ENCODE data around the gene BRDT. TPM values are rescaled to one million over a fixed set of nuclear protein-coding genes. Genes with fewer than 3 reads are reported as not detected.

Gene BRDT
- total and polyA plus RNA-seq, 5 donors from 2014 or later = not detected

DNA sequence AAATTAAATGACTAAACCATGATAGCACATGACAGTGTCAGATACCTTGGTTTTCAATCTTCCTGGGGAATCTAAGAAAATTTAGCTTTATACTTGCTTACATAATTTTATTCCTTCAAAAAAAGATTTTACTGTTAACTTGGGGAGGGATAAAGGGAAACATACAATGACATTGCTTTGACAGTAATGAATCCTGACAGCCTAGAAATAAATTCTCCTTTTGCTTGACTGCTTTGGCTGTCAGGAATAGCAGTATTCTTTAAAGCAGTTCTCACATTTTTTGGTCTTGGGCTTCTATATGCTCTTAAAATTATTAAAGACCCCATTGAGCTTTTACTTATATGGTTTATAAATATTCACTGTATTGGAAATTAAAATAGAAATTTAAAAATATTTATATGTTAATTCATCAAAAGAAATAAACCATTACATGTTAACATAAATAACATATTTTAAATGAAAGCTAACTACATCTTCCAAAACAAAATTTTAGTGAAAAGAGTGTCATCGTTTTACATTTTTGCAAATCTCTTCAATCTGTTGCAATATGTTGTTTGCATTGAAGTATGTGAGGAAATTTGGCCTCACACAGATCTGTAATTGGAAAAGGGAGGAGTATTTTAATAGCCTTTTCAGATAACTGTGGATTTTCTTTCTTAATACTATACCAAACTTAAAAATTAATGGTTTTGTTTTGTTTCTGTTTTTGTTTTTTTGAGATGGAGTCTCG, 96.7 kb downstream of the BRDT start:
- no peaks in the 10 kb centered on the region for H3K9me3 Mint-ChIP-seq
- H3K4me1 ChIP-seq (ENCODE audit: control insufficient read depth, insufficient read depth, low read length, poor library complexity, severe bottlenecking) = no peaks in the 10 kb centered on the region
- no peaks in the 10 kb centered on the region for H3K27me3 ChIP-seq (ENCODE audit: control insufficient read depth, insufficient read depth, low read length)
- peaks cover 28% of the 10 kb centered on the region for H3K27me3 Mint-ChIP-seq
- DNase-seq = no peak
- no peak overlapping the region for H3K4me3 ChIP-seq (ENCODE audit: low read depth, low read length)
- no peak overlapping the region for H3K4me3 Mint-ChIP-seq
- no peaks in the 10 kb centered on the region for H3K36me3 Mint-ChIP-seq
- no peak overlapping the region for H3K27ac Mint-ChIP-seq
- H3K4me1 Mint-ChIP-seq = no peaks in the 10 kb centered on the region
- no peaks in the 10 kb centered on the region for H3K36me3 ChIP-seq (ENCODE audit: control insufficient read depth, insufficient read depth, low read length)
- no peak for ATAC-seq (ENCODE audit: low read depth in 2 of 2)
- no peak overlapping the region for H3K27ac ChIP-seq (ENCODE audit: insufficient read depth, low read length, poor library complexity, severe bottlenecking)
- no peaks in the 10 kb centered on the region for H3K9me3 ChIP-seq (ENCODE audit: control insufficient read depth in 2 of 2, low read length in 2 of 2)

DNA sequence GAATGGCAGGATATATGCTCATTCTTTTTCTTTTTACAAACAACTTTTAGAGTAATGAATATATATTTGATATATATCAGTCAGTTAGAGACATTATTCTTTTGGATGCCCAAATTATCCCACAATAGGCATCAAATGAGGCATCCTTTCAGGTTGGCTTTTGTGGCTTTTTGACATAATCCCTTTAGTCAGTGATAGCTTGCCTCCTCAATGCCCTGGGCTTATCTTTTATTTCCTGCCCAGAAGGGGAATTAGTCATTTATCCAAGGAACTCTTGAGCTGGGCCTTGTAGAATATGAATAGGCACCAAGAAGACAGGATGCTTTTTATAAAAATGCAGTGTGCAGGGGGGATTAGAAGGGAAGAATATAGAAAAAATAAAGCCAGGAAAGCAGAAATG, 102.7 kb downstream of the BRDT start:
- no peak for ATAC-seq (ENCODE audit: low read depth in 2 of 2)
- H3K27me3 Mint-ChIP-seq = peaks cover 15% of the 10 kb centered on the region
- no peaks in the 10 kb centered on the region for H3K4me1 ChIP-seq (ENCODE audit: control insufficient read depth, insufficient read depth, low read length, poor library complexity, severe bottlenecking)

More for the DNA sequence above, 102.7 kb downstream of the BRDT start:
- Mint-ChIP-seq H3K9me3 (no peaks in the 10 kb centered on the region), H3K4me1 (no peaks in the 10 kb centered on the region), H3K27ac (no peak overlapping the region), H3K4me3 (no peak overlapping the region), H3K36me3 (no peaks in the 10 kb centered on the region)
- Histone ChIP-seq H3K4me3 (ENCODE audit: low read depth, low read length) (no peak overlapping the region), H3K36me3 (ENCODE audit: control insufficient read depth, insufficient read depth, low read length) (no peaks in the 10 kb centered on the region), H3K9me3 (ENCODE audit: control insufficient read depth in 2 of 2, low read length in 2 of 2) (no peaks in the 10 kb centered on the region), H3K27me3 (ENCODE audit: control insufficient read depth, insufficient read depth, low read length) (peaks cover 11% of the 10 kb centered on the region), H3K27ac (ENCODE audit: insufficient read depth, low read length, poor library complexity, severe bottlenecking) (no peak overlapping the region)
- no peak for DNase-seq

Other genes starting within 250 kb of the BRDT start
- gene TGFBR3, start 63.2 kb upstream of the BRDT start, total RNA-seq = 47.5 TPM
- gene TGFBR3, start 63.2 kb upstream of the BRDT start, polyA plus RNA-seq = 10 to 100 TPM; 15.8 to 24.0 (median 20.0) TPM
- not detected for gene EPHX4, start 80.6 kb downstream of the BRDT start, total RNA-seq
- not detected for gene EPHX4, start 80.6 kb downstream of the BRDT start, polyA plus RNA-seq
- not detected for gene SETSIP, start 126.0 kb downstream of the BRDT start, total RNA-seq
- not detected for gene SETSIP, start 126.0 kb downstream of the BRDT start, polyA plus RNA-seq
- gene BTBD8, start 130.9 kb downstream of the BRDT start, total RNA-seq = 1.9 TPM
- under 1 TPM in 3 of 4 donors, not detected in 1; 0.65 to 0.87 (median 0.67) TPM for gene BTBD8, start 130.9 kb downstream of the BRDT start, polyA plus RNA-seq

Data from CD4-positive, CD25-positive, alpha-beta regulatory T cell (primary cell).